Glomerular visceral epithelial cell (primary cell): Measurements from ENCODE around the gene MAP3K14.
"Not testable (repeated sequence)": the region's sequence is repeated elsewhere in the genome, so short reads cannot be mapped to it uniquely, and the experiment has no call there.

Experiments
- DNase-seq: peaks from one replicate; pipeline ENCODE4 v3.0.0-alpha.2; 2016; ENCODE audit errors: extremely low spot score

MAP3K14 gene

GRCh38 chr17:45315648-45316433, 979 bp downstream of the MAP3K14 start:
- no peak for DNase-seq

GRCh38 chr17:45314741-45315647, 1.8 kb downstream of the MAP3K14 start:
- no peak for DNase-seq

GRCh38 chr17:45313996-45314740, 2.7 kb downstream of the MAP3K14 start:
- no peak for DNase-seq

- DNase-seq: no peak
Measured at GRCh38 chr17:45313421-45313771, 3.4 kb downstream of the MAP3K14 start.

- no peak for DNase-seq
Measured at GRCh38 chr17:45312477-45313420, 4.1 kb downstream of the MAP3K14 start.

GRCh38 chr17:45311760-45312476, 4.9 kb downstream of the MAP3K14 start:
- DNase-seq: peak; percentile 90

- DNase-seq: no peak
Measured at GRCh38 chr17:45311401-45311759, 5.4 kb downstream of the MAP3K14 start.

- no peak for DNase-seq
Measured at GRCh38 chr17:45310380-45311324, 6.2 kb downstream of the MAP3K14 start.

GRCh38 chr17:45309400-45309799, 7.4 kb downstream of the MAP3K14 start:
- DNase-seq: no peak

GRCh38 chr17:45308840-45309239, 8.0 kb downstream of the MAP3K14 start:
- DNase-seq: no peak

GRCh38 chr17:45308016-45308365, 8.8 kb downstream of the MAP3K14 start:
- no peak for DNase-seq

GRCh38 chr17:45307290-45308015, 9.4 kb downstream of the MAP3K14 start:
- peak; percentile 78 for DNase-seq

GRCh38 chr17:45306623-45307022, 10.2 kb downstream of the MAP3K14 start:
- DNase-seq: no peak

- DNase-seq: no peak
Measured at GRCh38 chr17:45306094-45306493, 10.7 kb downstream of the MAP3K14 start.

GRCh38 chr17:45305530-45306087, 11.2 kb downstream of the MAP3K14 start:
- DNase-seq: peak; percentile 73

GRCh38 chr17:45302649-45303173, 14.1 kb downstream of the MAP3K14 start:
- peak; percentile 60 for DNase-seq

- not testable (repeated sequence) for DNase-seq
Measured at GRCh38 chr17:45302220-45302619, 14.6 kb downstream of the MAP3K14 start.

GRCh38 chr17:45301674-45302073, 15.1 kb downstream of the MAP3K14 start:
- DNase-seq: no peak
